Loucy (cell line): ENCODE measurements around the gene OVCH1.

Source experiments
- H2AFZ ChIP-seq: fragments of 200-600 bp; sonication (generic); 2 replicates; pipeline ENCODE4 v1.6.0; 2016; ENCODE audit warnings: antibody characterized with exemption, mild to moderate bottlenecking, low read length, moderate library complexity
- H3F3A ChIP-seq: fragments of 200-600 bp; 2 replicates; pipeline ENCODE4 v1.6.0; 2016; ENCODE audit warnings: antibody characterized with exemption, low read depth, mild to moderate bottlenecking
- H3K27me3 ChIP-seq: fragments of 200-600 bp; sonication (generic); 2 replicates; pipeline ENCODE4 v1.6.1; 2014; ENCODE audit warnings: low read length, mild to moderate bottlenecking; ENCODE audit not compliant: insufficient read depth, poor library complexity, severe bottlenecking
- H3K36me3 ChIP-seq: fragments of 200-600 bp; sonication (generic); 2 replicates; pipeline ENCODE4 v1.6.1; 2016; ENCODE audit warnings: low read length; ENCODE audit not compliant: insufficient read depth
- H3K4me1 ChIP-seq: fragments of 200-600 bp; sonication (generic); 2 replicates; pipeline ENCODE4 v1.5.1; 2014; ENCODE audit warnings: low read length, mild to moderate bottlenecking; ENCODE audit not compliant: insufficient read depth, poor library complexity, severe bottlenecking
- H3K4me2 ChIP-seq: fragments of 200-600 bp; sonication (generic); 2 replicates; pipeline ENCODE4 v1.6.0; 2014; ENCODE audit warnings: antibody characterized with exemption, low read length, low read depth, mild to moderate bottlenecking; ENCODE audit not compliant: poor library complexity, severe bottlenecking
- H3K4me3 ChIP-seq: fragments of 200-600 bp; sonication (generic); 2 replicates; pipeline ENCODE4 v1.5.1; 2014; ENCODE audit warnings: low read length, mild to moderate bottlenecking, mixed read lengths; ENCODE audit not compliant: poor library complexity, severe bottlenecking
- H3K79me2 ChIP-seq: fragments of 200-600 bp; sonication (generic); 2 replicates; pipeline ENCODE4 v1.6.1; 2014; ENCODE audit warnings: low read length; ENCODE audit not compliant: insufficient read depth
- H3K9ac ChIP-seq: fragments of 200-600 bp; sonication (generic); 2 replicates; pipeline ENCODE4 v1.6.0; 2014; ENCODE audit warnings: mild to moderate bottlenecking, low read depth, low read length, moderate library complexity; ENCODE audit not compliant: poor library complexity, severe bottlenecking
- H3K9me2 ChIP-seq: fragments of 200-600 bp; sonication (generic); replicated peaks from 2 replicates; pipeline ENCODE4 v1.6.1; 2016; ENCODE audit warnings: low read depth, low read length, mixed read lengths
- H3K9me3 ChIP-seq: fragments of 200-600 bp; sonication (generic); 2 replicates; pipeline ENCODE4 v1.6.1; 2014; ENCODE audit warnings: mild to moderate bottlenecking, antibody characterized with exemption, low read length, low read depth; ENCODE audit not compliant: insufficient read depth
- H4K20me1 ChIP-seq: fragments of 200-600 bp; sonication (generic); 2 replicates; pipeline ENCODE4 v1.6.0; 2014; ENCODE audit warnings: antibody characterized with exemption, low read length, mild to moderate bottlenecking; ENCODE audit not compliant: insufficient read depth, poor library complexity, severe bottlenecking
- EZH2phosphoT487 ChIP-seq: fragments of 200-600 bp; IDR thresholded peaks from 2 replicates; pipeline ENCODE4 v1.6.1; 2018; ENCODE audit warnings: antibody characterized with exemption, mild to moderate bottlenecking, moderate library complexity, borderline replicate concordance
- TF ChIP-seq, protein P1 (sequence below): fragments of 200-600 bp; sonication (generic); conservative IDR thresholded peaks from 2 replicates; pipeline ENCODE4 v1.5.1; 2014; ENCODE audit warnings: mild to moderate bottlenecking, antibody characterized with exemption, low read length

The OVCH1 gene

DNA sequence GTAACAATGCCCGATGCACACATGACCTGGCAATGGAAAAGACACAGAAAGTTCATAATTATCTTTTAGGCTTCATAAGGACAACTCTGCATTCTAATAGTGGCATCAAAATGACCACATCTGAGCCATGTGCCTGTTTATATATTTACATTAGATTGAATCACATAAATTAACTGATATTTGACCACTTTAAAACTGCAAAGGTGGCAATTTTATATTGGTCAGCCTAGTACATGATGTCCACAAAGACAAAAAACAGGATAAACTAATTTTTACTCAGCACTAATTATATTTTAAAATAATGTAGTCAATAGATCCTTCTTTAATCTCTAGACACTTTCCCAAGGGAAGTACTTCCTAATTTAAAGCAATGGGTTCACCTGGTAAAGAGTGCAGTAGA, 12.0 kb upstream of the OVCH1 start:
- H3F3A ChIP-seq, result no peaks in the 10 kb centered on the region
- H3K79me2 ChIP-seq, result no peaks in the 10 kb centered on the region
- H3K9me2 ChIP-seq, result no peaks in the 10 kb centered on the region
- H3K4me1 ChIP-seq, result no peaks in the 10 kb centered on the region
- H3K36me3 ChIP-seq, result no peaks in the 10 kb centered on the region
- TF ChIP-seq EZH2phosphoT487, result no peak
- TF ChIP-seq, protein P1, sequence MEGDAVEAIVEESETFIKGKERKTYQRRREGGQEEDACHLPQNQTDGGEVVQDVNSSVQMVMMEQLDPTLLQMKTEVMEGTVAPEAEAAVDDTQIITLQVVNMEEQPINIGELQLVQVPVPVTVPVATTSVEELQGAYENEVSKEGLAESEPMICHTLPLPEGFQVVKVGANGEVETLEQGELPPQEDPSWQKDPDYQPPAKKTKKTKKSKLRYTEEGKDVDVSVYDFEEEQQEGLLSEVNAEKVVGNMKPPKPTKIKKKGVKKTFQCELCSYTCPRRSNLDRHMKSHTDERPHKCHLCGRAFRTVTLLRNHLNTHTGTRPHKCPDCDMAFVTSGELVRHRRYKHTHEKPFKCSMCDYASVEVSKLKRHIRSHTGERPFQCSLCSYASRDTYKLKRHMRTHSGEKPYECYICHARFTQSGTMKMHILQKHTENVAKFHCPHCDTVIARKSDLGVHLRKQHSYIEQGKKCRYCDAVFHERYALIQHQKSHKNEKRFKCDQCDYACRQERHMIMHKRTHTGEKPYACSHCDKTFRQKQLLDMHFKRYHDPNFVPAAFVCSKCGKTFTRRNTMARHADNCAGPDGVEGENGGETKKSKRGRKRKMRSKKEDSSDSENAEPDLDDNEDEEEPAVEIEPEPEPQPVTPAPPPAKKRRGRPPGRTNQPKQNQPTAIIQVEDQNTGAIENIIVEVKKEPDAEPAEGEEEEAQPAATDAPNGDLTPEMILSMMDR, result no peak
- no peak overlapping the region for H3K4me2 ChIP-seq
- H3K9ac ChIP-seq, result no peak overlapping the region
- H3K9me3 ChIP-seq, result no peaks in the 10 kb centered on the region
- no peak overlapping the region for H3K4me3 ChIP-seq
- H2AFZ ChIP-seq, result no peak overlapping the region
- H4K20me1 ChIP-seq, result no peaks in the 10 kb centered on the region
- H3K27me3 ChIP-seq, result no peaks in the 10 kb centered on the region

DNA sequence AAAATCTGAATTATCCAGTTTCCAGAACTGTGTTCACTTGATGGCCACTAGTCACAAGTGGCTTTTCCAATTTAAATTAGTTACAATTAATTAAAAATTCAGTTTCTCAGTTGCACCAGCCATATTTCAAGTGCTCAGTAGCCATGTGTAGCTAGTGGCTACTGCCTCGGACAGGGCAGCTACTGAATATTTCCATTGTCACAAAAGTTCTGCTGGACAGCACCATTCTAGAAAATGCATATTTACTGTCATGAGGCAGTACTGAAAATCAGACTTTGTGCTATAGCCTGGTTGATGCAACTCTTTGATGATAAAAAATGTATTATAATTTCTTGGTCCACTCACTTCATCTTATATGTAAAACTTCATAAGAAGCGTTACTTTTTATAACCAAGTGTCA, 11.5 kb upstream of the OVCH1 start:
- no peak overlapping the region for H3K4me3 ChIP-seq
- no peak overlapping the region for H3K9ac ChIP-seq
- no peaks in the 10 kb centered on the region for H3K4me1 ChIP-seq
- no peaks in the 10 kb centered on the region for H4K20me1 ChIP-seq
- H3K9me2 ChIP-seq, result no peaks in the 10 kb centered on the region
- H3K27me3 ChIP-seq, result no peaks in the 10 kb centered on the region
- no peaks in the 10 kb centered on the region for H3K79me2 ChIP-seq
- H2AFZ ChIP-seq, result no peak overlapping the region
- TF ChIP-seq, protein P1, result no peak
- TF ChIP-seq EZH2phosphoT487, result no peak
- H3F3A ChIP-seq, result no peaks in the 10 kb centered on the region
- no peaks in the 10 kb centered on the region for H3K36me3 ChIP-seq
- no peak overlapping the region for H3K4me2 ChIP-seq
- no peaks in the 10 kb centered on the region for H3K9me3 ChIP-seq

DNA sequence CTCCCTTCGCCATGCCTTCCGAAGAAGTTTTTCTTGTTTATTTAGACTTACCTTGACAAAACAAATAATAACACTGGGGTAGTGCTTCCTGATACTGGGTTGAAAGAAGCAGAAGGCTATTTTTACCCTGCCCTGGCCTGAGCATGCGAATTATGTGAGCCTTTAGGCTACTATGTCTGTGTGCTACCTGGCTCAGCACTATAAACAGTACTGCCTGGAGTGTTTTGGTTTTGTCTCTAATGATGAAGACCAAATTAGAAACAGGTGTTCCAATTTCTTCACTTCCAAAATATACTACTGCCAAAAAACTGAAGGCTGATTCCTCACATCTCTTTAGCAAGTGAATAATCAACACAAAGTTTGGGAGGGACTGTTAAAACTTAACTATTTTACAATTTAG, 7.6 kb upstream of the OVCH1 start:
- Histone ChIP-seq H3K27me3 (no peaks in the 10 kb centered on the region), H3K4me1 (no peaks in the 10 kb centered on the region), H2AFZ (no peak overlapping the region), H3K4me2 (no peak overlapping the region), H3K79me2 (no peaks in the 10 kb centered on the region), H3K9ac (no peak overlapping the region), H3K4me3 (no peak overlapping the region), H3K36me3 (no peaks in the 10 kb centered on the region), H3K9me3 (no peaks in the 10 kb centered on the region), H3F3A (no peaks in the 10 kb centered on the region), H4K20me1 (no peaks in the 10 kb centered on the region), H3K9me2 (no peaks in the 10 kb centered on the region)
- TF ChIP-seq, protein P1, result no peak
- no peak for TF ChIP-seq EZH2phosphoT487
